Mesenteric fat pad (tissue), 1 donor: ENCODE results near the gene HS3ST6. TPM values are rescaled to one million over a fixed set of nuclear protein-coding genes. Genes with fewer than 3 reads are reported as not detected.
"Not testable (repeated sequence)": the region's sequence is repeated elsewhere in the genome, so short reads cannot be mapped to it uniquely, and the experiment has no call there.

Experiments
- DNase-seq: peaks from one replicate; pipeline ENCODE4 v3.0.0-alpha.2; 2020; ENCODE audit warnings: low spot score
- total RNA-seq: library from RNA; stranded (reverse); fragmentation: NEBNext Ultra II Directional; extraction: Animal tissue kit (Norgen Biotek cat#: 25700); gene quantifications from one replicate; pipeline ENCODE4 v1.2.1, GENCODE V29; 2021
- donor health status: DM: yes; HTN: yes; CAD: no.

HS3ST6 gene
- total RNA-seq, 1 donor from 2014 or later: not detected

GRCh38 chr16:1909561-1910231, 8.5 kb downstream of the HS3ST6 start:
- DNase-seq: no peak

DNA sequence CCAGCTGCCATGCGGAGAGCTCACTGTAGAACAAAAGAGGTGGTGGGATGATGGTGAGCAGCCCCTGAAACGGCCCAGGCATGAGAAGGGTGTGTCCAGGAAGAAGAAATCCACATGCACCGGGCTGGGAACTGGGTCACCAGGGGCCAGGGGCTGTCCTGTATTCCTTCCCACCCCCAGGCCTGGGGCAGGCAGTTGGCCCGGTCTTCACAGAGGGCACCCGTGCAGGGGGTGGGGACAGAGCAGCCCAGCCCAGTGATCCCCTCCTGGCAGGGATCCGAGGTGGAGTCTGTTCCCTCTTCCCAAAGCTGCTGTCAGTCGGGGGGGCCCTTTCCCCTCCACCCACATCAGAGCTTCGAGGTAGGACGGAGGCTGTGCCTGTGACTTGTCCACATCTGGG, 9.2 kb downstream of the HS3ST6 start:
- no peak for DNase-seq

- DNase-seq: no peak
Observed at GRCh38 chr16:1908184-1908583, 10.0 kb downstream of the HS3ST6 start.

- no peak for DNase-seq
Observed at GRCh38 chr16:1907226-1907860, 10.9 kb downstream of the HS3ST6 start.

- DNase-seq: no peak
Observed at GRCh38 chr16:1906846-1907165, 11.4 kb downstream of the HS3ST6 start.

- no peak for DNase-seq
Observed at GRCh38 chr16:1906055-1906845, 12.0 kb downstream of the HS3ST6 start.

DNA sequence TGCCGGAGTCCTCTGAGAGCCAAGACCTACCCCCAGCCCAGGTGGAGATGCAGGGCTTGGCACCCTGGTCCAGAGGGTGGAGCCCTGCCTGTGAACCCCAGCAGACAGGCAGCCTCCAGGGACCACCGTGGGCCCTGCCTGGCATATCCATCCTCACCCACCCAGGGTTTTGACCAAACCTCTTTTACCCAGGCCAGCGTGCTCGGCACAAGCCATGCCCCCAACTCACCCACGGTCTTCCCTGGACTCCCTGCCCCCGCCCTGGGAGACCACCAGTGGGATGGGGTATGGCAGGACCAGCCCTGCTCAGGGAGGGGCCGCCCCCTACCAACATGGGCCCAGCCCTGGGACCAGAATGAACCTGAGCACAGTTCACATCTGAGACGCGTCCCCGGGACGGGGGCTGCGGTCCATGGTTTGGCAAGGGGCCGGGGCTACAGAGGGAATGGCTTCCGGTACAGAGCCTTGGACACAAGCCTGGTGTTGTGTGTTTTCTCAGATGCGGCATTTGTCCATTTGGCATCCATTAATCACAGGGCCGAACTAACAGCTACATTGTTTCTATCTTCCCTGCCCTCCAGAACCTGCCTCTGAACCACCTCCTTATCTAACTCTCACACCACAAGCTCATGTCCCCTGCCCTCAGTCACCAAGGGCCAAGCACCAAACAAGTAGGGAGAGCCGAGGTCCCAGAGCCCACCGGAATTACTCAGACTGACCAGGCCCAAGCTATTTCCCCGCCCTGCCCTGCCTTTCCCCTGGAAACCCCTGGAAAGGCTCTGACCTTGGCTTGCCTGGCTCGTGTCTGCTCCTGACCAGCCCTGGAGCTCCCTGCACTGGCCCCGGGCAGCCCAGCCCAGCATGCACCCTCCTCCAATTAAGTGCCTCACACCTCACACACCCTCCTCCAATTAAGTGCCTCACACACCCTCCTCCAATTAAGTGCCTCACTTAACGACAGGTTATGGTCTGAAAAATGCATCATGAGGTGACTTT, 14.1 kb downstream of the HS3ST6 start:
- no peak for DNase-seq

DNA sequence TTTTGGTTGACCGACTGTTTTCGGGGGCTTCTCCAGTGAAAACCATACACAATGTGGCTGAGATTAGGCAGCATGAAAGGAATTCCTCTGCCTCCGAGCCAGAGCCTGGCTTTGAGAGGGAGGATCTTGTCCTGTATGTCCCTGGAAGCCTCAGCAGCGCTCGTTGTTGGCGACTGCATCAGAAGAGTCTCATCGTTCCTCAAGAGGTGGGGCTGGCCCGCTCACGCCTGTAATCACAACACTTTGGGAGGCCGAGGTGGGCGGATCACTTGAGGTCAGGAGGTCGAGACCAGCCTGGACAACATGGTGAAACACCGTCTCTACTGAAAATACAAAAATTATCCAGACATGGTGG, 15.0 kb downstream of the HS3ST6 start:
- no peak for DNase-seq

GRCh38 chr16:1902547-1903219, 15.5 kb downstream of the HS3ST6 start:
- DNase-seq: no peak

DNA sequence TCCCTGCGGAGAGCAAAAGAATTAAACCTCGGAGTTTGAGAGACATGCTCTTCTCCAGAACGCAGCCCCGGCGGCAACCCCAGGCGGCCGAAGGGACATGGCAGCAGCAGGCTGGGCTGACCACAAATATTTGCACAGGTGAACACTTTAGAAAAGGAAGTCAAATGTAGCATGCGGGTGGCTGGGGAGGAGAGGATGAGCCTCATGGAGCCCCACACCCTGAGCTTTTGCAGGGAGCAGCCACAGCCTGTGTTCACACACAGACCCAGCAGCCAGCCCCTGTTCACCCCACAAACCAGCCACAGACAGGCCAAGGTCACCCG, 17.8 kb downstream of the HS3ST6 start:
- no peak for DNase-seq

DNA sequence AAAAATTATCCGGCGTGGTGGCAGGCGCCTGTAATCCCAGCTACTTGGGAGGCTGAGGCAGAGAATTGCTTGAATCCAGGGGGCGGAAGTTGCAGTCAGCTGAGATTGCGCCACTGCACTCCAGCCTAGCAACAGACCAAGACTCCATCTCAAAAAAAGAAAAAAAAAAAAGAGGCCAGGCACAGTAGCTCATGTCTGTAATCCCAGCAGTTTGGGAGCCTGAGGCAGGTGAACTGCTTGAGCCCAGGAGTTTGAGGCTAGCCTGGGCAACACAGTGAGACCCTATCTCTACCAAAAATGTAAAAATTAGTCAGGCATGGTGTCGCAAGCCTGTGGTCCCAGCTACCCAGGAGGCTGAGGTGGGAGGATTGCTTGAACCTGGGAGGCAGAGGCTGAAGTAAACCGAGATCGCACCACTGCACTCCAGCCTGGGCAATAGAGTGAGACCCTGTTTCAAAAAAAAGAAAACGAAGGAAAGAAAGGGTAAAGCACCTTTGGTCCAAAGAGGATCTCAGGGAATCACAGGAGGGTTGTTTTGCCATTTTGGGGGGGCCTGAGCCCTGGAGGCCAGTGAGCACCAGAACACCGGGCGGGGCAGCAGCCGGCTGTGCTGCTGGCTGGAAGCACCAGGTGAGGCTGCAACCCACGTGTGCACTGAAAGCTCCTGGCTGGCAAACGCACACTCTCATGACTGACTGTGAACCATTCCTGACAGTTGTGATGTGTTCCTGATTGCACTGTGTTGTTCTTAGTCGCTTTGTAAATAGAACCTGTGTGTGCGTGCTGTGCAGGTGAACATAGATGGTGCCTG, 18.4 kb downstream of the HS3ST6 start:
- no peak for DNase-seq

DNA sequence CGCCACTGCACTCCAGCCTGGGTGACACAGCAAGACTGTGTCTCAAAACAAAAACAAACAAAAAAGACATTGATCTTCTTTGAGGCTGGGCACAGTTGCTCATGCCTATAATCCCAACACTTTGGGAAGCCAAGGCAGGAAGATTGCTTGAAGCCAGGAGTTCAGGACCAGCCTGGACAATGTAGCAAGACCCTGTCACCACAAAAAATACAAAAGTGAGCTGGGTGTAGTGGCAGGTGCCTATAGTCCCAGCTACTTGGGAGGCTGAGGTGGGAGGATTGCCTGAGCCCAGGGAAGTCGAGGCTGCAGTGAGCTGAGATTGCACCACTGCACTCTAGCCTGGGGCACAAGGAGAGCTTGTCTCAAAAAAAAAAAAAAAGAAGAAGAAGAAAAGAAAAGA, 20.5 kb downstream of the HS3ST6 start:
- DNase-seq: not testable (repeated sequence)

GRCh38 chr16:1895949-1896675, 22.1 kb downstream of the HS3ST6 start:
- DNase-seq: no peak

GRCh38 chr16:1895068-1895467, 23.1 kb downstream of the HS3ST6 start:
- no peak for DNase-seq

DNA sequence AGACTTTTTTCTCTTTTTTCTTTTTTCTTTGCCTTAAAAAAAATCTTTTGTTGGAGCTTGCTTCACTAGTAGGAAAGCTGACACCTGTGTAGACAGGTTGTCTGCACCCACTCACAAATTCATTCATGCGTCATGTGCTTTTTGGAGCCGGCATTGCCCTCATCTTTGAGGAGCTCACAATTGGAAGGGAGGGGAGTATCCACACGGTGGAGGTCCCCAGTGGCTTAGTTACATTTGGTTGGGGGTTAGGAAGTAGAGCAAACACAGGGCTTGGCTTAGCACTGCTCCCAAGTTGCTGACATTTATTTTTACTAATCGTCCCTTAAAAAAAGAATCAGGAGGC, 27.5 kb downstream of the HS3ST6 start:
- no peak for DNase-seq

DNA sequence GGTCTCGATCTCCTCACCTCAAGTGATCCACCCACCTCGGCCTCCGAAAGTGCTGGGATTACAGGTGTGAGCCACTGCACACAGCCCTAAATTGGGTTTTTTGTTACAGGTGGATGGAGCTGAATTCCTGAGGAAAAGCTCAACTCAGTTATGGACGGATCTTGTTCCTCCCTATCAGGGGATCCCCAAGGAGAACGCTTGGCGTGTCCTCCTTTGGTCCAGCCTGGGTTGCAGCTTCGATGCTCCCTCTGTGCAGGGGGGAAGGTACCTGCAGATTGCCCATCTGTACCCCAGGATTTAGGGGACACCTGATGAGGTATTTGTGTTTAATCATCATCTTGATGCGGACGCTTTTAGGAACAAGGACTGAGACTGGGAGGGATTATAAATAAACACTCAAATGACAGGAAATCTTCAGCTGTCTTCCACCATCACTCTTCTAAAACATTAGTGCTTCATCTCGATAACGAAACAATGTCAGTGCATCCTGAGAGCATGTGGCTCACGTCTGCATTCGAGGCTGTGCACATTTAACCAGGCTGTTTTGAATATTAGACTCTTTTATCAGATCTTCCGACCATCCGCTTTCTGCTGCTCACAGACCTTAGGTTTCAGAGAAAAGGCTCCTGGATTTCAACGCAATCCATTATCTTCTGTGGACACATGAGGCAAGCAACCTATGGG, 28.0 kb downstream of the HS3ST6 start:
- no peak for DNase-seq

DNA sequence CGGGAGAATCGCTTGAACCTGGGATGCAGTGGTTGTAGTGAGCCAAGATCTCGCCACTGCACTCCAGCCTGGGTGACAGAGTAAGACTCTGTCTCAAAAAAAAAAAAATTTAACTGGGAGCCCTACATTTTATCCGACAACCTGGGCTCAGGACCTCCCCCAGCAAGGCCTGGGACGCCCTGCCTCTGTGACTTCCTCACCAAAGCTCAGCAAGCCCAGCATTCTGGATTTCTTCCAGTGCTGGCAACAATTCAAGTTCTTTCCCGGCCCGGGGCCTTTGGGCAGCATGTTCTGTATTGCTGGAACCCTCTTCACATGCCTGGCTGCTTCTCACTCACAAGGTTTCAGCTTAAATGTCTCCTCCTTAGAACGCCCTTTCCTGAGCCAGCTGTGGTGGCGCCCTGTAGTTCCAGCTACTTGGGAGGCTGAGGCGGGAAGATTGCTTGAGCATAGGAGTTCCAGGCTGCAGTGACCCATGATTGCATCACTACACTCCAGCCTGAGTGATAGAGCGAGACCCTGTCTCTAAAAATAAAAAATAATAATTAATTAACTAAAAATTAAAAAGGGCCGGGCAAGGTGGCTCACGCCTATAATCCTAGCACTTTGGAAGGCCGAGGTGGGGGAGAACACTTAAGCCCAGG, 30.4 kb downstream of the HS3ST6 start:
- DNase-seq: no peak

- DNase-seq: peak; percentile 51
Observed at GRCh38 chr16:1884889-1885288, 33.3 kb downstream of the HS3ST6 start.
